OCI-LY7 (cell line): ENCODE data around the gene POMGNT2. TPM values are rescaled to one million over a fixed set of nuclear protein-coding genes. Genes with fewer than 3 reads are reported as not detected.

Source experiments
- BruUV-seq: library from RNA; stranded (reverse); fragments of 400-500 nt; replicated peaks from 2 replicates; lab custom pipeline; 2021; lab: Mats Ljungman, UMichigan
- CTCF ChIA-PET: fragments of 300-600 bp; sonication (Branson Sonifier 250); formaldehyde crosslinking; loops from one replicate; lab custom pipeline; 2022; ENCODE audit warnings: antibody characterized with exemption; ENCODE audit not compliant: unreplicated experiment; lab: Charles Lee
- POLR2A ChIA-PET: fragments of 300-600 bp; sonication (Branson Sonifier 250); formaldehyde crosslinking; loops from one replicate; lab custom pipeline; 2022; ENCODE audit warnings: antibody characterized with exemption; lab: Charles Lee
- DNase-seq: peaks from one replicate; pipeline ENCODE4 v3.0.0-alpha.2; 2015; ENCODE audit warnings: low spot score
- H2AFZ ChIP-seq: fragments of 200-600 bp; sonication (generic), shearing (Covaris generic); 2 replicates; pipeline ENCODE4 v1.6.1; 2014; ENCODE audit warnings: mild to moderate bottlenecking, antibody characterized with exemption, low read length, moderate library complexity
- H3K27ac ChIP-seq: fragments of 200-600 bp; sonication (generic); 2 replicates; pipeline ENCODE4 v1.5.1; 2014; ENCODE audit warnings: mixed run types, low read depth, mild to moderate bottlenecking, moderate library complexity, low read length, inconsistent platforms; ENCODE audit not compliant: poor library complexity, severe bottlenecking
- H3K36me3 ChIP-seq: fragments of 200-600 bp; sonication (generic); 2 replicates; pipeline ENCODE4 v1.6.1; 2014; ENCODE audit warnings: mild to moderate bottlenecking, antibody characterized with exemption, low read length, moderate library complexity, mixed read lengths; ENCODE audit not compliant: insufficient read depth
- H3K4me1 ChIP-seq: fragments of 200-600 bp; sonication (generic); 2 replicates; pipeline ENCODE4 v1.5.1; 2014; ENCODE audit warnings: mild to moderate bottlenecking, low read length; ENCODE audit not compliant: insufficient read depth, poor library complexity, severe bottlenecking
- H3K4me2 ChIP-seq: fragments of 200-600 bp; sonication (generic); 2 replicates; pipeline ENCODE4 v1.6.1; 2014; ENCODE audit warnings: mild to moderate bottlenecking, low read length
- H3K4me3 ChIP-seq: fragments of 200-600 bp; sonication (generic); 2 replicates; pipeline ENCODE4 v1.5.1; 2014; ENCODE audit warnings: mild to moderate bottlenecking, low read depth, low read length; ENCODE audit not compliant: poor library complexity, severe bottlenecking
- H3K79me2 ChIP-seq: fragments of 200-600 bp; sonication (generic); 2 replicates; pipeline ENCODE4 v1.6.1; 2016; ENCODE audit warnings: low read depth, mild to moderate bottlenecking, low read length, moderate library complexity, mixed read lengths; ENCODE audit not compliant: insufficient read depth
- H3K9me2 ChIP-seq: fragments of 200-600 bp; sonication (generic); 2 replicates; pipeline ENCODE4 v1.6.1; 2016; ENCODE audit warnings: mild to moderate bottlenecking, low read length, mixed read lengths; ENCODE audit not compliant: insufficient read depth
- H3K9me3 ChIP-seq: fragments of 200-600 bp; sonication (generic); 2 replicates; pipeline ENCODE4 v1.6.1; 2014; ENCODE audit warnings: mild to moderate bottlenecking, mixed run types, low read length, mixed read lengths
- H4K20me1 ChIP-seq: fragments of 200-600 bp; sonication (generic); 2 replicates; pipeline ENCODE4 v1.6.1; 2014; ENCODE audit warnings: mild to moderate bottlenecking, antibody characterized with exemption, low read length, moderate library complexity, mixed read lengths; ENCODE audit not compliant: insufficient read depth
- EZH2phosphoT487 ChIP-seq: fragments of 200-600 bp; sonication (generic); IDR thresholded peaks from 2 replicates; pipeline ENCODE4 v1.6.1; 2018; ENCODE audit warnings: low read depth, borderline replicate concordance, mild to moderate bottlenecking, mixed run types, antibody characterized with exemption, low read length, moderate library complexity, mixed read lengths
- intact Hi-C: fragments of 100-400 bp; cut with micrococcal nuclease; formaldehyde crosslinking; loops from one replicate; pipeline ENCODE4 v1.10.0; 2022; ENCODE audit not compliant: unreplicated experiment
- total RNA-seq, 2 experiments: library from RNA; depleted of rRNA in 1 of 2; stranded (reverse); fragments of >200 nt in 1 of 2; shearing (Covaris generic) in 1 of 2; gene quantifications; 2 replicates each; pipeline ENCODE4 v1.2.3, GENCODE V29; 2014 to 2022
- TF ChIP-seq, protein P1 (sequence below): fragments of 200-600 bp; sonication (generic); conservative IDR thresholded peaks from 2 replicates; pipeline ENCODE4 v1.5.1; 2014; ENCODE audit warnings: mild to moderate bottlenecking, antibody characterized with exemption, low read length, moderate library complexity, mixed read lengths

Gene POMGNT2
- total RNA-seq, 2 experiments from 2014 or later, result not detected

DNA sequence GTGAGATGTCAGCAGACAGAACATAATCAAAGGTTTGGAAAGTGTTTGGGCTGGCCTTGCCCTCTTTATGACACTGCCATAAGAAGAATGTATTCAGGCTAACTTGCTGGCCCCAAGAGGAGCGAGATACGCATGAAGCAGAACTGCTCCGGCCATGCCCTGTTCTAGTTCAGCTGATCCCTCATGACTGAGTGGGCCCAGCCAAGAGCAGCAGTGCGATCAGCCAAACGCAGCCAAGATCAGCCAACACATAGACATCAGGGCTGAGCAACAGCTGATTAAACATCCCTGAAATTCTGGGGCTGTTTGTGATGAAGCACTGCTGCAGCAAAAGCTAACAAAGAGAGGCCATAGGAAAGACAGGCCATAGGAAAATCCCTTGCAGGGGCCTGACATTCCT, 24.1 kb downstream of the POMGNT2 start:
- no TSS peak for BruUV-seq
- intact Hi-C loops, result no loop called here

DNA sequence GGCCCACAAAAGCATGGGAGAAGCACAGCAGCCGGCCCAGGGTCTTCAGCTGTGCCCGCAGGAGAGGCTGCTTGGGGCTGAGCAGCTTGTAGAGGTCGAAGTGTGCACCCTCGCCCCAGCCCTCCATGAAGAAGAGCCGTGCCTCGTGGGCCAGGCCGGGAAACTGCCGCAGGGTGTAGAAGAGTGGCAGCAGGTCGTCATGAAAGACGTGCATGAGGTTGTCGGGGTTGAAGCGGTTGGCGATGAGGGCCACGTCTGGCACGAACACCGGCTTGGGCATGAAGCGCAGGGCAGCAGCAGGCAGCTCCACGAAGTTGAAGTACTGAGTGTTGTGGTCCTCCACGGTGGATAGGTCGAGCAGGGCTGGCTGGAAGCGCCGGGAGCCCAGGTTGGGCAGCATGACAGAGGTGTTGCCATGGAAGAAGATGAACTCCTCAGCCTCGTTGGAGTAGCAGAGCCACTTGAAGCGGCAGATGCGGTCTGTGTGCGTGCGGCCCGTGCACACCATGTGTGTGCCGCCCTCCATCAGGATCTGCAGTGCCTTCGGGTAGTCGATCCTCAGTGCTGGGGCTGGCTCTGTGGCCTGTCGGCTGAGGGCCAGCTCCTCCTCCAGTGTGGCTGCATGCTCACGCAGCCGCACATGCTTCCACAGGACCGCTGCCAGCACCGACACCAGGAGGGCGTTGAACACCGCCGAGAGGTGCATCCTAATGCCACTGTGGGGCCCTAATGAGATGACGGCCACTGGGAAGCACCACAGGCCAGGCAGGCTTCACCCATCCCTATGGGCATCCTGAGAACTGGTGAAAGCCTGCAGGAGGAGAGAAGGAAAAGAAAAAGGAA, 24.9 kb downstream of the POMGNT2 start:
- H3K36me3 ChIP-seq, result no peaks in the 10 kb centered on the region
- no peaks in the 10 kb centered on the region for H3K9me3 ChIP-seq
- CTCF ChIA-PET, result no interaction called here
- no peaks in the 10 kb centered on the region for H3K9me2 ChIP-seq
- no peak for DNase-seq
- H3K4me1 ChIP-seq, result no peaks in the 10 kb centered on the region
- no peak overlapping the region for H2AFZ ChIP-seq
- H3K4me2 ChIP-seq, result no peak overlapping the region
- no peak overlapping the region for H3K27ac ChIP-seq
- H3K79me2 ChIP-seq, result no peaks in the 10 kb centered on the region
- BruUV-seq, result no TSS peak
- H3K4me3 ChIP-seq, result no peak overlapping the region
- TF ChIP-seq, protein P1, sequence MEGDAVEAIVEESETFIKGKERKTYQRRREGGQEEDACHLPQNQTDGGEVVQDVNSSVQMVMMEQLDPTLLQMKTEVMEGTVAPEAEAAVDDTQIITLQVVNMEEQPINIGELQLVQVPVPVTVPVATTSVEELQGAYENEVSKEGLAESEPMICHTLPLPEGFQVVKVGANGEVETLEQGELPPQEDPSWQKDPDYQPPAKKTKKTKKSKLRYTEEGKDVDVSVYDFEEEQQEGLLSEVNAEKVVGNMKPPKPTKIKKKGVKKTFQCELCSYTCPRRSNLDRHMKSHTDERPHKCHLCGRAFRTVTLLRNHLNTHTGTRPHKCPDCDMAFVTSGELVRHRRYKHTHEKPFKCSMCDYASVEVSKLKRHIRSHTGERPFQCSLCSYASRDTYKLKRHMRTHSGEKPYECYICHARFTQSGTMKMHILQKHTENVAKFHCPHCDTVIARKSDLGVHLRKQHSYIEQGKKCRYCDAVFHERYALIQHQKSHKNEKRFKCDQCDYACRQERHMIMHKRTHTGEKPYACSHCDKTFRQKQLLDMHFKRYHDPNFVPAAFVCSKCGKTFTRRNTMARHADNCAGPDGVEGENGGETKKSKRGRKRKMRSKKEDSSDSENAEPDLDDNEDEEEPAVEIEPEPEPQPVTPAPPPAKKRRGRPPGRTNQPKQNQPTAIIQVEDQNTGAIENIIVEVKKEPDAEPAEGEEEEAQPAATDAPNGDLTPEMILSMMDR, result no peak
- TF ChIP-seq EZH2phosphoT487, result no peak
- POLR2A ChIA-PET, result no interaction called here
- intact Hi-C loops, result no loop called here
- H4K20me1 ChIP-seq, result no peaks in the 10 kb centered on the region

More for the DNA sequence above, 24.1 kb downstream of the POMGNT2 start:
- no peak for TF ChIP-seq EZH2phosphoT487
- TF ChIP-seq, protein P1, result no peak
- Histone ChIP-seq H2AFZ (no peak overlapping the region), H3K27ac (no peak overlapping the region), H3K36me3 (no peaks in the 10 kb centered on the region), H3K4me1 (no peaks in the 10 kb centered on the region), H3K79me2 (no peaks in the 10 kb centered on the region), H3K4me3 (no peak overlapping the region), H3K4me2 (no peak overlapping the region), H3K9me2 (no peaks in the 10 kb centered on the region), H4K20me1 (no peaks in the 10 kb centered on the region), H3K9me3 (no peaks in the 10 kb centered on the region)
- ChIA-PET POLR2A (no interaction called here), CTCF (no interaction called here)
- DNase-seq, result no peak
